SK-N-SH (cell line): ENCODE measurements around the gene RNF145.

Experiments used
- CTCF ChIP-seq: fragments of 200-600 bp; sonication (generic); IDR thresholded peaks from 2 replicates; pipeline ENCODE4 v1.6.1; 2017; ENCODE audit warnings: antibody characterized with exemption, mild to moderate bottlenecking, moderate library complexity
- EP300 ChIP-seq, 2 experiments: IDR thresholded peaks; 2 replicates each; pipeline versions ENCODE4 v1.4.0 to v1.6.1; 2012; ENCODE audit warnings: borderline replicate concordance in 1 of 2, low read depth in 1 of 2, low read length in 1 of 2
- EZH2phosphoT487 ChIP-seq: fragments of 200-600 bp; sonication (generic); IDR thresholded peaks from 2 replicates; pipeline ENCODE4 v1.6.1; 2017; ENCODE audit warnings: low read depth, mixed run types, mild to moderate bottlenecking, antibody characterized with exemption, moderate library complexity, borderline replicate concordance
- FOXM1 ChIP-seq: IDR thresholded peaks from 2 replicates; pipeline ENCODE4 v1.4.0; 2012; ENCODE audit warnings: low read depth, mild to moderate bottlenecking
- GATA2 ChIP-seq: sonication (generic); formaldehyde crosslinking; IDR thresholded peaks from 2 replicates; pipeline ENCODE4 v1.5.0; 2020; ENCODE audit warnings: mild to moderate bottlenecking, missing genetic modification reagents
- IRF3 ChIP-seq: fragments of 150-350 bp; IDR thresholded peaks from 2 replicates; pipeline ENCODE4 v1.6.1; 2016; ENCODE audit warnings: mild to moderate bottlenecking, low read depth, low read length
- POLR2AphosphoS5 ChIP-seq: IDR thresholded peaks from 2 replicates; pipeline ENCODE4 v1.6.1; 2012; ENCODE audit warnings: low read depth, low read length
- REST ChIP-seq: IDR thresholded peaks from 2 replicates; pipeline ENCODE4 v1.6.1; 2012; ENCODE audit warnings: mild to moderate bottlenecking, low read depth, low read length, moderate library complexity
- SMC3 ChIP-seq: IDR thresholded peaks from 2 replicates; pipeline ENCODE4 v1.6.1; 2012; ENCODE audit warnings: low read depth, low read length, improper control_type of control experiment
- TAF1 ChIP-seq: IDR thresholded peaks from 2 replicates; pipeline ENCODE4 v1.6.1; 2012; ENCODE audit warnings: low read depth, mild to moderate bottlenecking, low read length, moderate library complexity, borderline replicate concordance
- TEAD4 ChIP-seq: IDR thresholded peaks from 2 replicates; pipeline ENCODE4 v1.4.0; 2012; ENCODE audit warnings: mild to moderate bottlenecking, borderline replicate concordance; ENCODE audit not compliant: insufficient read depth
- USF2 ChIP-seq: fragments of 150-350 bp; IDR thresholded peaks from 2 replicates; pipeline ENCODE4 v1.6.1; 2017; ENCODE audit warnings: antibody characterized with exemption, low read length, low read depth, borderline replicate concordance
- ZBTB33 ChIP-seq: IDR thresholded peaks from 2 replicates; pipeline ENCODE4 v1.4.0; 2012; ENCODE audit warnings: low read depth, borderline replicate concordance

- no peak for TF ChIP-seq TEAD4
- TF ChIP-seq USF2, result no peak
- TF ChIP-seq REST, result no peak
- no peak for TF ChIP-seq CTCF
- TF ChIP-seq EP300 (IDR thresholded peaks at IDR 0.05; ENCODE audit: borderline replicate concordance in 1 of 2, low read depth in 1 of 2, low read length in 1 of 2), result no peak
- TF ChIP-seq ZBTB33, result no peak
- TF ChIP-seq TAF1, result no peak
- TF ChIP-seq SMC3, result no peak
- TF ChIP-seq POLR2AphosphoS5, result no peak
- no peak for TF ChIP-seq EZH2phosphoT487
- no peak for TF ChIP-seq IRF3
- TF ChIP-seq FOXM1, result no peak
- no peak for TF ChIP-seq GATA2
Observed at GRCh38 chr5:159152876-159153275, 56.5 kb downstream of the RNF145 start.
